Measurements from ENCODE around the gene LOXL3.

LOXL3 gene

DNA sequence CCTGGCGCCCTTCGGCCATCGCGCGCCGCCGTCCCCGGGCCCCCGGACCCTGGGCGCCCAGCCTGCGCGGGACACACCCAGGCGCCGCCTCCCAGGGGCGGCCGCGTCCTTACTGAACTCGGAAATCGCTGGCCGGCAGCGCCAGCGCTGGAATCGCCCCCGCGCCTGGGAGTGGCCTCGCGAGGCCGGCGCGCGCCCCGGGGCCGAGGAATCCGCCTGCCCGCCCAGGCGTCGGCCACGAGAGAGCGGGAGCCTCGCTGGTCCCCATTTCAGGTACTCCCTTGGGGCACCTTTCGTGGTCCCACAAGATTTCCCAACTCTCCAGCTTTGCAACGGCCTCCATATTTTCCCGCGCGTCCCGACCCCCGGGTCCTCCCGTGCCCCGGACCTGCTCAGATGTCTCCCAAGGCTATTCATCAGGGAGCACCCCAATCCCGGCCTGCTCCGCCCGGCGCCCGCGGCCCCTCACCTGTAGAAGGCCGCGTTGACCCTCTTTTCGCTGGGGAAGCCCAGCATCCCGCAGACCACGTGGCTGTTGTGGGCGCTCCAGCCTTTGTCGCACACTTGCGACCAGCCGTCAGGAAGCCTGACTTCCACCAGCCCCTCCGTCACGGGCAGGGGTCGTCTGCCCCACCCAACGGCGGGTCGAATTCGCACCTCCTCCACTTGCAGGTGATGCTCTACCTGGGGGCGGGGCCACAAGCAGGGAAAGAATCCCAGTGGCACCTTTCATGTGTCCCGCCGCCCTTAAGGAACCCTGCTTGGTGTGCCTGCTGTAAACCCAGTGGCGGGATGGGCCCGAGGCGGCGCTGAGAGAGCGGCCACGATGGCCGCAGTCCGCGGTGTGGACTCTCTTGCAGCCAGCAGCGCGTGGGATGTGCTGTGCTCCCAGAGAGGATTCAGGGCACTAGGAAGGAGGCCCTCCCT lies 4.6 kb downstream of the LOXL3 start:
- DNase-seq: peak; percentile 50

DNA sequence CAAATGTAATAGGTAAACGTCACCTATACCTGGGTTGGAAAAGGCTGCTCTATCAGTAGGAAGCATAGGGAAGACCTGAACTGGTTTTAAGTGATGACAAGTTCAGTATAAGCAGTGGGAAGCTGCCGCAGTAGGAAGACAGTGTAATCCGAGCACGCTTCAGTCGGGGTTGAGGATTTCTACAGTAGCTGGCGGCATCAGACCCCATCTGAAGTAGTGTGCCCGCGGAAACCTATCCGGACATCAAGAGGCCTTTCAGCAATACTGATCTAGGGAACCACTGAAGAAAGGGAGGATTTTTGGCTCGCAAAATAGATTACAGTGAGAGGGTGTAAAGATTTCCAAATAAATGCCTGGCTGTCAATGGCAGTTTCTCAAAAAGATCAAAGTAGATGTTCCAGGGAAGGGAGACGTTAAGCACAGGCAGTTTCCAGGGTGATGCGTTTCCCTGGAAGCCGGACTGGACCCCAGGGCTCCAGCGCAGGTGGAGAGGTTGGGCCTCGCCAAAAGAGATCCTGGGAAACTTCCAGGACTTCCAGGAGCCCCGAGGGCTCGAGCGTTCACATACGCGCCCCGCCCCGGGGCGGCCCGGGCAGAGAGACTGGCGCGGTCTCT lies 5.3 kb downstream of the LOXL3 start:
- DNase-seq: peak; percentile 39

DNA sequence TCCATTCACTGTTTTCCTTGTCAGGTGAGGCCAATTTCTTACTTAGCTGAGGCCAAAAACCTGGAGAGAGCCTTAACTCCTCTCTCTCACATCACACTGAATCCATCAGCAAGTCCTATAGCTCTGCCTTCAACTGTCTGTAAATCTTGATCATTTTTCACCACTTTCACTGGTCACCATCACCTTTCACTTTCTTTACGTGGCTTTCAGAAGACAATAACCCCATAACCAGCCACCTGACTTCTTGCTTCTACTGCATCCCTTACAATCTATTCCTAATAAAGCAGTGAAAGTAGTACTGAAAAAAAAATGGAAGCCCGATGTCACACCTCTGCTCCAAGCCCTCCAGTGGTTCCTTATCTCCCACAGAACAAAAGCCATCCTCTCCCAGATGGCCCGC lies 7.7 kb downstream of the LOXL3 start:
- DNase-seq: no peak

DNA sequence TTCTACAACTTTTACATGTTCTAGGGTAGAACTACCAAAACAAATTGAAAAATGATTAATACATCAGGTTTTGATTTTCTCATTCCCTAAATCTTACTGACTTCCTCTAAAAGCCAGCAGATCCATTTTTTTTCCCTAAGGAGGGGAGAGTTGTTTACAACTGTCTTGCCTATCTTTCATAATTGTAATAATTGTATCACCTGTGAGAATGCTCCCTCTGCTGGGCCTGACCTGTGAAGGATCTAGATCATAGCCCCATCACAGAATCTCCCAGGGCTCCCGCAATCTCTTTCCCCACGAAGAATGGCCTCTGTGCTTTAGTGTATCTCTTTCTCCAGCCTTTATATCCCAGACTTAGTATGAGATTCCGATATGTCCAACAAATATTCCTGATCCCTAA lies 9.1 kb downstream of the LOXL3 start:
- DNase-seq: no peak

DNA sequence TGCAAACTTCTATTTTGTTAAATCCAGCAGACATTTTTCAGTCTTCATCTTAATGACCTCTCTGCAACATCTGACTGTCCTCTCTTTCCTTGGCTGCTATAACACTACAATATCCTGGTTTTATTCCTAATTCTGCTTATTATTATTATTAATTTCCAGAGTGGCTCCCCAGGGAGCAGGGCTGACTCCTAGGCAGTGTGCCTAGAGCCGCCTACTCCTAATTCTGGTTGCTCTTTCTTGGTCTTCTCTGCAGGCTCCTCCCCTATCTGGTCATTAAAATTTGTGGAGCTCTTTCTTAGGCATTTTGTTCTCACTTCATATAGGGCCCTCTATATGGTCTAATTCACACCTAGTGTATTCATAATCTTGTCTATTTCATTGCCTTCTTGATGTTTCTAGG lies 10.8 kb downstream of the LOXL3 start:
- no peak for DNase-seq

DNA sequence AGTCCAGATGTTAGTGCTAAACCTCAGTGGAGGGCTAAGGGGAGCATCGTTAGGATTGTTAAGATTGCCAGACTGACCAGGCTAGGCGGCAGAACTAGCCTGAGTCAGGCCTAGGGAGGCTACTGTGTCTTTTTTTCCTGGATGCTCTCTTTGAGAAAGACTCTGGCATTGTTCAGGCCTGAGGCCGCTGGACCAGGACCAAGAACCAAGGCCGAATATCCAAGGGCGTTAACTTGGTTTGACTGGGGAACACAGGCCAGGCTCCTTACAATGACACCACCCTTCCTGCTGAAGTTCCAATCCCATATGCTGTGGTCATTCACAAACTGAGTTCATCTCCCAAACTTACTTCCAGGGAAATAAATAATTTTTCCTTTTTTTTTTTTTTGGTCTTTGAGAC lies 13.5 kb downstream of the LOXL3 start:
- DNase-seq: no peak

DNA sequence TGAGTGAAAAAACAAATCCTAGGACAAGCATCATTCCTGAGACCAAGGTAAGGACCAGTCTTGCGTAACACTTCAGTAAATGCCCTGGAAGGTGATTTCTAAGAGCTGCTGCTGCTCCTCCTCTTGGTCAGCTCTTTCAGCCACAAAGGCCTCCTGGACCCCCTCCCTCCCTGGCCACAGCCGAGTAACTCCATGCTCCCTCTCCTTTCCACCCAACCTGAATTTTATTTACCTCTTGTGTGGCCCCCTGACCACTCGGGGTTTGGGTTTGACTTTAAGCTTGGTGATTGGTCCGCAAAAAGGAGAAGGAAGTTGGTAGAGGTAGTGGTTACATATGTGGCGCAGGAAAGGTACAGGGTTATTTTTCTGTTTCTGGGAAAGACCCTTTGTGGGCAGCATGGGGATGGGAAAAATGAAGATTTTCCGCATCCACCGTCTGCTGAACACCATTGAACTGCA lies 14.8 kb downstream of the LOXL3 start:
- DNase-seq: no peak

DNA sequence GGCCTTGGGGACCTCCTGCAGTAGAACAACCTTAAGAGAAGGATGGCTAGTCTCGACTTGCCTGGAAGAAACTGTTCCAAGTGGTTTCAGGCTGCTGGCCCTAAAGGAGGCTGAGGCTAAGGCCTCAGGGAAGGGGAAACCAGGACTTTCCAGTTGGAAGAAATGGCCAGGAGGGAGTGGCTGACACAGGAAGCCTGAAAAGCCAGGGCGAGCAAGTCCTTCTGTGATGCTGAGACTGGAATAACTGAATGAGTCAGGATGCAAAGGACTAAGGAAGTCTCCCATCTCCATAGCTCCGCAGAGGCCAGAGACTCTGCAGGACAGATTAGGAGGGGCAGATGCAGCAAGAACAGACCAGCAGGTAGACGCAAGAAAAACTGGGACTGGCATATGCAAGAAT lies 16.6 kb downstream of the LOXL3 start:
- DNase-seq: no peak

DNA sequence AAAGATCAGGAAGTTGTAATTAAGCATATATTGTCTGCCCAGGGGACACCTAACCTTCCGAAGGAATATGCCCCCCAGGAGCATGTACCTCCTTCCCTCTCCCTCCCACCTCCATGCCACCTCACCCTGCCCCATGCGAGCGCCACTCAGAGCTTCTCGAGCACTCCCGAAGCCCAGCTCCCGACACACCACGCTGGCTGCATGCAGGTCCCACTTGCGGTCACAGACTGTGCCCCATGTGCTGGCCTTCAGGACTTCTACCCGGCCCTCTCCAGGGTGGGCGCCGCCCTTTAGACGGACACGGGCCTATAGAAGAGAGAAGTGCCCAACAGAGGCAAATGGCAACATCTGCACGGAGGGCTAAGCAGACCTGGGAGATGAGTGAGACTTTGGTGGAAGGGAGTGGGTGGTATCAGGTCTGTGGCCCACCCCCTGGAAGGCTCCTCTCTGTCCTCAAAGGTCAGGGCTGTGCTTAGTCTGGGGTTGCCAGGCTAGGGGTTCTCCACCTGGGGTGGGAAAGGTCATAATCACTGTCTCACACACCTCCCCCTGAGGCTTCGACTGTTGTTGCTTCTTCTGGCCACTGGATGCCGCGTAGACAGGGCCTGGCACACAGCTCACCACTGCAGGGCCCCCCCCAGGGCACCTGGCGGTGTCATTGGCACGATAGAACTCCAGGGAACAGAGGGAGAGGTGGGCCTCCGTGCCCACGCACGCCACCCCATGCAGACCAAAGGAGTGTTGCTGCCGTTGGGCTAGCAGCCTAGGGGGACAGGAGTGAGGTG lies 17.4 kb downstream of the LOXL3 start:
- no peak for DNase-seq

DNA sequence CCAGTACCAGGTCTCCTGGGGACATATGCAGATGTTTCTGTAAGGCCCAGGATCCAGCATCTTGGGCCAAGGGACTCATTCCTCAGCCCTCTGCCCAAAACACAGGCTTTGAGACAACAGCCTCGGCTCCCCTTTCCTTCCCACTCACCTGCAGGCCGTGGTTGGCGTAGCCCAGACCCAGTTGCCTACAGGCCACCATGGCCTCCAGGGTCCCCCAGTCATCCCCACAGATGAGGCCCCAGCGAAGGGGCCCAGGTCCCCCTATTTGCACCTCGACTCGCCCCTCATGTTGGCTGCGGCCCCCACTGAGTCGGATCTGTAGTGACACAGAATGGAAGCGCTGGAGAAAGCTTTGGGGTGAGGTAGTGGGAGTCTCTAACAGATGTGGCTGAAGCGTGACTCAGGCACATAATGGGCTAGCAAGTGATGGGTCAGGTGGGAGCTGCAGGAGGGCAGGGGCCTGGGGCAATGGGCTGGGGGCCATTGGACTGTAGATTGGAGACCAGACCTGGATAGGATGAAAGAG lies 18.2 kb downstream of the LOXL3 start:
- no peak for DNase-seq

DNA sequence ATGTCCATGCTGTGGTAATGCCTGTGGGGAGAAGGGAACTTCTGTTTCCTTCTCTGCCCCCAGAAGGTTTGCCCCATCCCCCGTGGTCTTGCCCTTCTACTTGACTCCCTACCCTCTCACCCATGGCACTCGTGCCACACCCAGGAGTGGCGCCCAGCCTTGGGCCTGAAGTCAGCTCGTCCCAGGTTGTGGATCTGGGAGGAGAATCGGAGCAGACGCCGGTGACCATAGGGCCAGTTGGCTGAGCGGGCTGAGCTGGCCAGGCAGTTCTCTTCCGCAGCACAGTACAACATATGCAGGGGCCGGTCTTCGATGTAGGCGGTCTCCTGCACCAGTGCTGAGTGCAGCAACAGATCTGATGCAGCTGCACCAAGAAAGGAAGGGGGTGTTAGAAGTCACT lies 19.3 kb downstream of the LOXL3 start:
- no peak for DNase-seq

DNA sequence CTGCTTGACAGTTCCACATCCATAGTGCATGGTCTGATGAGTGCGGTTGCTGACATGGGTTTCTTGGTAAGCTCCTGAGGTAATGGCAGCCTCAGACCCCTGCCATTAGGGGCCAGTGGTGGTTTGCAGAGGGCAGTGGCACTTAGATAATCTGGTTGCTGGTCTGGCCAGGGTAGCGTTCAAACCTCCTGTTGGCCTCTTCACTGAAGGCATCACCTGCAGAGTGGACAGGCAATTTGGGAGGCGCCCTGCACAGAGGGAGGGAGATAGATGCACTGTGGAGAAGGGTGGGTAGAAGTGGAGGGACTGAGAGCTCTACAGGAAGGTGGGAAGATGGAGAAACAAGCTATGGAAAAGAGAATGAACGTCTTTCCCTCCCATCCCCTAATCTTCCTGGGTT lies 20.3 kb downstream of the LOXL3 start:
- no peak for DNase-seq

DNA sequence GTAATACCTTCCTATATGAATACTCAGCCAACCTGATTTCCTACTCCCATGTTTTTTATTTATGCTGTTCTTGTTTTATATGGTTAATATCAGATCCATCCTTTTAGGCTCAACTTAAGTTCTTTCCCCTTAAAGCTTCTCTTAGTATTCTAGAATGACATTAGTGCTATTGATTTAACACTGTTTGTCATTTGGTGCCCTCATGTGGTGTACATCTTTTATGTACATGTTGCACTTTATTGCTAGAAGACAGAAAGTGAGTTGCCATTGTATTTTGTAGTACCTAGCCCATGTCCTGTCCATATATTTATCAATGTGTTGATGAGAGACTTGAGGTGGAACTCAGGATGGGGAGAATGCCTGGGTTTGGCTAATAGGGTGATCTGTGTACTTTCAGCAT lies 21.5 kb downstream of the LOXL3 start:
- no peak for DNase-seq

DNA sequence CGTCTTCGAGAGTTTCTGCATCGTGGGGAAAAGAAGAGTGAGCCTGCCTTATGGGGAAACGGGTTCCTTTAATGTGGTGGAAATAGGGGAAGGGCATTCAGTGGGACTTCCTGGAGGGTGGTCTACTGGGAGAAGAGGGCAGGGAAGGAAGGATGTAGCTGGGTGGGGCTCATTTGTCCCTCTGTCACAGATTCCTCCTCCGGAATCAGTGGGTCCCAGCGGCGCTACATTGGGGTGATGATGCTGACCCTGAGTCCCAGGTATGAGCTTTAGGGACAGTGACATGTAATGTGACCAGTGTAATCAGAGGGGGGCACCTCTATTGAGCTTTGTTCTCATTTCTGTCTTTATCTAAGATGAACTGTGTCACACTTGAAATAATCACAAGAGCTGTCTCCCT lies 22.1 kb downstream of the LOXL3 start:
- no peak for DNase-seq

DNA sequence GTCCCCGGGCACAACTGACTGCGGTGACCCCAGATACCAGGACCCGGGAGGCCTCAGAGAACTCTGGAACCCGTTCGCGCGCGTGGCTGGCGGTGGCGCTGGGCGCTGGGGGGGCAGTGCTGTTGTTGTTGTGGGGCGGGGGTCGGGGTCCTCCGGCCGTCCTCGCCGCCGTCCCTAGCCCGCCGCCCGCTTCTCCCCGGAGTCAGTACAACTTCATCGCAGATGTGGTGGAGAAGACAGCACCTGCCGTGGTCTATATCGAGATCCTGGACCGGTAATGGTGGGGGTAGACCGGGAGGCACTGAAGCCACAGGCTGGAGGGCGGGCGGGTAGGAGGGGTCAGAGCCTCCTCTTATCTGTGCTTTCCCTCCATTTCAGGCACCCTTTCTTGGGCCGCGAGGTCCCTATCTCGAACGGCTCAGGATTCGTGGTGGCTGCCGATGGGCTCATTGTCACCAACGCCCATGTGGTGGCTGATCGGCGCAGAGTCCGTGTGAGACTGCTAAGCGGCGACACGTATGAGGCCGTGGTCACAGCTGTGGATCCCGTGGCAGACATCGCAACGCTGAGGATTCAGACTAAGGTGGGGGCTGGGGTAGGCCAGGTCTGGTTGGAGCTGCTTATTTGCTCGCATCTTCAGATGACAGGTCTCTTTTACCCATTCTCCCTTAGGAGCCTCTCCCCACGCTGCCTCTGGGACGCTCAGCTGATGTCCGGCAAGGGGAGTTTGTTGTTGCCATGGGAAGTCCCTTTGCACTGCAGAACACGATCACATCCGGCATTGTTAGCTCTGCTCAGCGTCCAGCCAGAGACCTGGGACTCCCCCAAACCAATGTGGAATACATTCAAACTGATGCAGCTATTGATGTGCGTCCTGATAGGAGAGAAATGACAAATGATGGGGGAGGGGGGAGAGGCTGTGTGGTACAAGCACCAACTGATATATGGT lies 23.2 kb downstream of the LOXL3 start:
- DNase-seq: no peak

DNA sequence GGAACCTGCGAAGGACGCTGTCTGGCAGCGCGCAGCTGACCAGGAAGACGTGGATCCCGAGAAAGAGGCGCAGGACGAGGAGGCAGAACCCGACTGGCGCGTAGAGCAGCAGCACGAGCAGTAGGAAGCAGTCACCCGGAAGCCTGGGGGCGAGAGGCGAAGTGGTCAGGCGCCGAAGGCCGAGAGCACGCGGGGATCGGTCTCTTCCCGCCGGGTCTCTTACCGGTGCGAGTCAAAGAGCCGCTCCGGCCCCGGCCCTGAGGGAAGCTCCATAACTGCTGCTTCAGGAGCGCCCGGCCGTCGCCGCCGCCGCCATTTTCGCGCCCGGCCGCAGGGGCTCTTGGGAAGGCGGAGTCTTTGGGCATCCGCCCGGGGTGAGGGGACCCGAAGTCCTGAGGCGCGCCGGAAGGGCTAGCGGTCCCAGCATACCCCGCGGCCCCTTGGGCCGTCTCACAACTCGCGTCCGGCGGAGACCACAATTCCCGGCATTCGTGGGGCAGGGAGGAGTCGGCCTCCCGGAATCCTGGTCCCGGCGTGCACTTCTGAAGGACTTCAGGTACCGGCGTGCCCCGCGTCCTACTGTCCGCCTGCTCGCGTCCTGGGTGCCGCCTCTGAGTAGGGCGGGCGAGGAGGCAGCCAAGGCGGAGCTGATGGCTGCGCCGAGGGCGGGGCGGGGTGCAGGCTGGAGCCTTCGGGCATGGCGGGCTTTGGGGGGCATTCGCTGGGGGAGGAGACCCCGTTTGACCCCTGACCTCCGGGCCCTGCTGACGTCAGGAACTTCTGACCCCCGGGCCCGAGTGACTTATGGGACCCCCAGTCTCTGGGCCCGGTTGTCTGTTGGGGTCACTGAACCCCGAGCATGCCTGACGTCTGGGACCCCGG lies 24.1 kb downstream of the LOXL3 start, which contains the start of the genes AUP1 and HTRA2:
AUP1 (minus strand) TSS at position 350 of the 882 bp plus-strand sequence; CDS start at position 273, 77 bp downstream.
HTRA2 (plus strand) TSS at position 577 of the 882 bp plus-strand sequence; CDS start at position 651, 74 bp downstream.
- peak; percentile 98 for DNase-seq

DNA sequence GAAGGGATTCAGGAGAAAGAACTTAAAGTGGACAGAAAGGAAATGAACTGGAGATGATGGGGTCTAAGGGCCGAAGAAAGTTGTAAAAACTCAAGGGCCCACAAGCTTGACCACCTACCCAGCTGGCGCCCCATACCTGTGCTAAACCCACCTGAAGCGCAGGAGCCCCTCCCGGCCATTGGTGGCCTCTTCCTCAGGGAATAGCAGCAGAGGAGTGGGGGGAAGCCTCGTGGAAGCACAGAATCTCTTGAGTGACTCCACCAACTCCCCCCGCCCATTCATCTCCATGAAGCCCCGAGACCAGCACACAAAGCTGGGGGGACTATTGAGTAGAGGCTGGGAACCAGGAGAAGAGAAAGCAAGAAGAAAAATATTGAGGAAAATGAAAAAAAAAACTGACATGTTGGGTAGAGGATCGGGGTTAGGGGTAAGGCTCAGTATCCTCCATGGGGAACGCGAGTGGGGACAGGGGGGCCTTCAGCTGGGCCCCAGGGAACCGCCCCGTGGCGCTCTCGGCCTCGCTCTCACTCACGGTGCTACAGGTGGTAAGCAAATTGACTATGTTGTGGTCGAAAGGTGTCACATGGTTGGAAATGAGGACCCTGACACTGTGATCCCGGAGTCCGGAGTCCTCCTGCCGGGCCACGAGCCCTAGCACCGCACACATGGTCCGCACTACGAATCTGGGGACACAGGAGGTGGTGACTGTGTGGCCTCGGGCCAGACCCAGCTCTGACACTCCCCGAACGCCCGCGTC lies 25.0 kb downstream of the LOXL3 start:
- no peak for DNase-seq

DNA sequence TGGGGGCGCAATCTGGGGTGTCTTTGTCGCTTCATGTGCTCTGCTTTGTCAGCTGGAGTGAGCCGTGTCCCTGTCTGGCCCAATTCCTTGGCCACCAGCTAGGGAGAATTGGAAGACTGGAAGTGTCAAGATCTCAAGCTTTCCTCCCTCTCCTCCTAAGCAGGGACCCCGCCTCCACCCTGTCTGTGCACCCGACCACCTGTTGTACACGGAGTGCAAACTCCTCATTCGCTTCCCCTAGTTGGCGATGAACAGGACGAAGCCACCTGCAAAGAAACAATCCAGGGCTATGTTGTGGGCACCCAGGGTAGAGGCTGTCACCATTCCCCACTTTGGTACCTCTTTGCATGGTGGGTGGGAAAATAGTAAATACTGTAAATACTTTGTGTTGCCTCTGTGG lies 26.0 kb downstream of the LOXL3 start:
- DNase-seq: no peak

DNA sequence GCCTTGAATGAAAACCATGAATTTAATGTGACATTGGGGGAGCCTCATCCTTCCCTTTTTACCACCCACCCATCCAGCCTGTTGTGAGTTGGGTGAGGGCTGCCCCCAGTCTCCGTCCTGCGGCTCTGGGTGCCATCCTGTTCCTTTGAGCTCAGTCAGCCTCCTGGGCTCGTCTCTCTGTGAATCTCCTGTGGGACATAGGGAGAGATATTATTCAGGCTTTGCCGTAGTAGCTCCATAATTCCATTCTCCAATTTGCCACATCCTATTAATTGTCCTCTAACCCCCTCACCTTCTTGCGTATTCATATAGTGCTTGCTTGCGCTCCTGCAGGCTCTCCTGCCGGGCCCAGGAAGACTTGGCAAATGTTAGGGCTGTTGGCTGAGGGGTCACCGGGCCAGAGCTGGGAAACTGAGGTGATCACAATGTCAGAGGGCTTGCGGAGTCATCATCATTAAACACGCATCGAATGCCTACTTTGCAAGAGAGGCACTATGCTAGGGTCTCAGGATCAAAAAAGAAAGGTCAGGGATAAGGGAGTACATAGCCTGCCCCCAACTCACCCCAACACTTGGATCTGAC lies 27.0 kb downstream of the LOXL3 start:
- DNase-seq: no peak

All from NCI-H2171 (cell line).